ENCODE results near the gene TMEM255A. TPM values are rescaled to one million over a fixed set of nuclear protein-coding genes. Genes with fewer than 3 reads are reported as not detected.

The TMEM255A gene
- polyA plus RNA-seq, 10 donors = 7.7 to 16.3 (median 10.6) TPM

Other genes with a start within 250 kb of the TMEM255A start
- gene RHOXF2B, start 233.8 kb downstream of the TMEM255A start, polyA plus RNA-seq (ENCODE audit: insufficient read length in 10 of 10) = under 1 TPM in 2 of 10 donors, not detected in 8; 0.09 to 0.10 TPM
- gene RHOXF1, start 195.5 kb downstream of the TMEM255A start, polyA plus RNA-seq (ENCODE audit: insufficient read length in 10 of 10) = 1 to 10 TPM in 1 of 10 donors, under 1 TPM in 5, not detected in 4; 0.17 to 1.1 (median 0.68) TPM
- not detected for gene RHOXF2, start 152.8 kb downstream of the TMEM255A start, polyA plus RNA-seq (ENCODE audit: insufficient read length in 10 of 10)
- 10 to 100 TPM; 13.6 to 20.9 (median 15.7) TPM for gene ZBTB33, start 60.6 kb downstream of the TMEM255A start, polyA plus RNA-seq (ENCODE audit: insufficient read length in 10 of 10)
- 100 to 1,000 TPM; 155 to 376 (median 258) TPM for gene ATP1B4, start 50.6 kb upstream of the TMEM255A start, polyA plus RNA-seq (ENCODE audit: insufficient read length in 10 of 10)
- 100 to 1,000 TPM; 101 to 148 (median 124) TPM for gene LAMP2, start 157.8 kb upstream of the TMEM255A start, polyA plus RNA-seq (ENCODE audit: insufficient read length in 10 of 10)
- 10 to 100 TPM; 25.2 to 42.7 (median 32.3) TPM for gene CUL4B, start 249.5 kb upstream of the TMEM255A start, polyA plus RNA-seq (ENCODE audit: insufficient read length in 10 of 10)

Data from muscle of back (tissue), 10 donors.